HTERT RPE-1 (cell line): ENCODE measurements around the gene CFC1B.
"Not testable (repeated sequence)": the region's sequence is repeated elsewhere in the genome, so short reads cannot be mapped to it uniquely, and the experiment has no call there.

Experiments
- in situ Hi-C: fragments of 300-500 bp; cut with MboI; formaldehyde crosslinking; loops from 4 replicates; pipeline ENCODE4 v1.14.3; 2020; ENCODE audit warnings: low sequenced_read_pairs

The CFC1B gene

DNA sequence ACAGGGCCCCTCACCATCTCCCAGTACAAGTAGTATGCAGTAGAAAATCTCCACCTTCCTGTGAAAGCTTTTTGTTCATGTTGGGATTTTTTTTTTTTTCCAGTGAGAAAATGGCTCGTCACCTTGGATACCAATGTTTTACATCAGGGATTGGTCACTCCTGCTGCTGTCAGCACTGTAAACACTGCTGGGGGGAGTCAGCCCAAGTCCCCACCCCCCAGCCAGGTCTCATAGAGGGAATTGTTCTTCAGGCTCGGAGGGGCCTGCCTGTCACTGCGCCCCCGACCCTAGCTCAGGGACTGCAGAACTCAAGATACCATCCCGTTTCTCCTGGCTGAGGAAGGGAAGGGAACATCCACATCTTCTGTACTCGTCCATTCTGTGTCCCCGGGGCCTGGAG, at the start of gene CFC1B:
Gene CFC1B, plus strand, starts transcription at position 231 of the 400 bp plus-strand sequence. CDS start 263 bp downstream, outside the sequence.
- in situ Hi-C loops = not testable (repeated sequence)

DNA sequence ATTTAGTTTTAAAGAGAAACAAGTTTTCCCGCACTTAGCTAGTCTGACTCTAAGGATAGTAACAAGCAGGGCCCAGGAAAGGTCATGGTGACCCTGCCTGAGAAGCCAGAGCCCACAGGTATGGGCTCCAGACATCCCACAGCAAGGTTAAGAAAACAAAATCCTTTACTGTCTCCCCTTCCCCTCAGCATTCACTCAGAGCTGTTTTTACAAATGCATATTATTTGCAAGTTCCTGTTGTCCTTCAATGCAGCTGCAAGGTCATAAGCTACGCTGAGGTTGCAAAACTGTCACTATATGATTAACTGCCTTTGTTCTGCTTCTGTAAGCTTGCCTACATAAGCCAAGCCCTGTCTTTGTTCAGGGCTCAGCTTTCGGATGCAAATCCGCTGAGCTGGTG, 29.9 kb upstream of the CFC1B start:
- in situ Hi-C loops = not testable (repeated sequence)

DNA sequence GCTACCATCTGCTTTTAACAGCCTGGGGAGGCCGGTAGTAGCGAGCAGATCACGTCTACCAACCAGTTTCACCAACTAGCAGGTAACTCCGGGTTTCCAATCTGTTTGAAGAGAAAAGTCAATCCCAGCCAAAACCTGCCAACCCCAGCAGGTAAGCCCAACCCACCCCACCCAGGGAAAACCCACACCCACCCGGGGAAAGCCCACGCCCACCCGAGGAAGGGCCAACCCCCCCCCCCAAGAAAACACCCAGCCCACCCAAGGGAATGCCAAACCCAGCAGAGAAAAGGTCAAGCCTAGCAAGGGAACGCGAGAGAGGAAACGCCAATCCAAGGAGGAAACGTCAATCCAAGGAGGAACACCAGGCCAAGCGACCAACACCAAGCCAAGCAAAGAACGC, 11.8 kb upstream of the CFC1B start, which contains the start of gene POTEI:
Gene POTEI, minus strand, starts transcription at position 101 of the 400 bp plus-strand sequence. Its CDS starts 93 bp downstream, at position 8.
- in situ Hi-C loops = not testable (repeated sequence)

DNA sequence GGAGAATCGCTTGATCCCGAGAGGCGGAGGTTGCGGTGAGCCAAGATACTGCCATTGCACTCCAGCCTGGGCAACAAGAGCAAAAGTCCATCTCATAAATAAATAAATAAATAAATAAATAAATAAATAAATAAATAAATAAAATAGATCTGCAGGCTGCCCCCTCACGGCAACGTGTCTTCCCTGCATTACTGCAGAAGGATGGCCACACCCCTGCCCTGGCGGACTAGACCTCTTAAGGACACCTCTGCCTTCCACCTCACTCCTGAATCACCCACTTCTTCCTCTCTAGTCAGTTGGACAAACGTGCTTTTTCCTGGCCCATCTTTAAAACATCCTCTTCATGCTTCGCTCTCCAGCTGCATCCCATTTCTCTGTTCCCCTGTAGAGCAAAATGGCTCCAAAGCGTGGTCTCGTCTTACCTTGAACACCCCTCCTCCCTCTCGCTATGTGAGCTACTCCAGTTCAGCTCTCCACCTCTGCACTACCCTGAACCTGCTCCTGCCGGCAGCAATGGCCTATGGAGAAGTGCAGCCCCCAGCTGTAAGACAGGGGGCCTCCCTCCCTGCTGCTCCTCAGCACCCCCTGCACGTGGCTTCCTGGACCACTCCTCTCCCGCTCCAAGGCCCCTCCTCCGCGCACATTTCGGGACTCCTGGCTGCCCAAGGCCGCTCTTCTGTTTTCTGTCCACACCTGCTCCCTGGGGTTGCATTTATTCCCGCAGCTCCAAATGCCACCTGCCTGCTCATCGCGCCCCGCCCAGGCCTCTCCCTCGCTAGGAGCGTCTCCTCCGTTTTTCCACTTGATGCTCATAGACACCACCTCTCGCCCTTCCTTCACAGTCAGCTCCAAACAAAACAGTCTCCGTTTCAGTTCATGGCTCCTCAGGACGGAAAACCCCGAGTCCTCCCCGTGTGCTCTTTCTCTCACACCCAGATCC, 9.9 kb upstream of the CFC1B start:
- in situ Hi-C loops = not testable (repeated sequence)

DNA sequence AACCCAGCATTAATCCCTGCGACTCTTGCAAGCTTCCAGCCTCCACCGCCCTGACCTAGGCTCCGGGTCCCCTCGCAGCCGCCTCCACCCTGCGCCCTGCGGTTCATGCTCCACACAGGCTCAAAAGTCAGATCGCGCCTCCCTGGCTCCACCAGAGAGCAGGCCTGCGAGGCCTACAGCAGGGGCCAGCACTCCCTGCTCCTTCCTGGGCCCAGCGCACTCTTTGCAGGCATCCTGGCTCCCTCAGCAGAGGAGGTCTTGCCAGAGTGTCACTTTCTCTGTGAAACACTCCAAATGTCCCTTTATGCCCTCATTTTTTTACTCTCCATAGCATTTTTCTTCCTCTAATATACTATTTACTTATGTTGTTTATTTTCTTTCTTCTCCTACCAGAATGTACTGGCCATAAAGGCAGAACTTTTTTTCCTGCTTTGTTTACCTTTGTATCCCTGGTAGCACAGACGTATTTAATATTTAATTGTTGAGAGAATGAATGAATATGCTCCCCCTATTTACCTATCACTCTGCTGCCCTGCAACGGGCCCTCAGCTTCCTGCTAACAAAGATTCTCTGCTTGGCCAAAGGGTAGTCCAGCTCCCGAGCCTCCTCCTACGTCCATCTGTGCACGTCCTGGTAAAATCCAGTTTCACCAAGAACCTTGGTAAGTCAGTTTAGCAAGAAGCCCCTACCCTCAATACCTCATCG, 9.1 kb upstream of the CFC1B start:
- in situ Hi-C loops = not testable (repeated sequence)

DNA sequence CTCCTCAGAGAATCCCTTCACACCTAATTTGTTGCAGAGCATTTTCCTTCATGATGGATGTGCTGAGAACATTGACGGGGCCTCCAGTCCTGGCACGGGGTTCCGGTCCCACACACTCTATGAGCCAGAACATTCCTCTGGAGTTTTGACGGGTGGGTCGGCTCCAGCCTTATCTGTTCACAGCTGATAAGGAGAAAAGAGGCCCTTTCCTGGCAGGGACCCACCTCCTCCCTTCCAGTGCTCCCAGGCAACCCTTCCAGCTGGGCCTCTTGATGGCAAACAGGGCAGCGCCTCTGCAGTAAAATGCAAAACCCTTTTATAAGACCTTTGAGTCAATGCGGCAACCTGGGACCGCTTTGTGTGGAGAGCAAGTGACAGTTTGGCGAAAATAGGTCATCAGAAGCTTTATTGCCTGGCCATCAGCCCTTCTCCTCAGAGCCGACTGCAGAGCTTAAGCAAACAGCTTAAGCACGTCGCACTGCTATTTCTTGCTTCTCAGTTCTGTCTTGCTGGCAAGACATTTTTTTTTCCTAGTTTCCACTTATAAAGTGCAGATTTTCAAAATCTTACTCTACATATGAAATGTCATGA, 2.4 kb upstream of the CFC1B start:
- in situ Hi-C loops = not testable (repeated sequence)

DNA sequence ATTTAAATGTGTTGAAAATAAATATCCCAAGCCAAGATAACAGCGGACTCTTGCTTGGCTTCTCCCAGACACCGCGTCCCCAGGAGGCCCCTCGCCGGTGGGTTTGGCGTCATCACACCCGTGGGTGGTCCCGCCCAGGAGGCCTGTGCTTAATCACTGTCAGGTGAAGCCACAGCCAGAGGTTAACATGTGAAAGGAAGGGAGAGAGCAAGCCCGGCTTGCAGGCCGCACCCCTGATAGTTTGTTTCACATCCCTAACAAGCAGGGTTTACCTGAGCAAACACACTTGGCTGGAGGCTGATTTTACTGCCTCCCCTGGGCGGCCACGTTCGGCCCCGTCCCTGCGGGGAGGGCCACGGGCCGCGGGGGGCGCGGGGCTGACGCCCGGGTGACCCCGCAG, 1.4 kb downstream of the CFC1B start:
- in situ Hi-C loops = not testable (repeated sequence)

DNA sequence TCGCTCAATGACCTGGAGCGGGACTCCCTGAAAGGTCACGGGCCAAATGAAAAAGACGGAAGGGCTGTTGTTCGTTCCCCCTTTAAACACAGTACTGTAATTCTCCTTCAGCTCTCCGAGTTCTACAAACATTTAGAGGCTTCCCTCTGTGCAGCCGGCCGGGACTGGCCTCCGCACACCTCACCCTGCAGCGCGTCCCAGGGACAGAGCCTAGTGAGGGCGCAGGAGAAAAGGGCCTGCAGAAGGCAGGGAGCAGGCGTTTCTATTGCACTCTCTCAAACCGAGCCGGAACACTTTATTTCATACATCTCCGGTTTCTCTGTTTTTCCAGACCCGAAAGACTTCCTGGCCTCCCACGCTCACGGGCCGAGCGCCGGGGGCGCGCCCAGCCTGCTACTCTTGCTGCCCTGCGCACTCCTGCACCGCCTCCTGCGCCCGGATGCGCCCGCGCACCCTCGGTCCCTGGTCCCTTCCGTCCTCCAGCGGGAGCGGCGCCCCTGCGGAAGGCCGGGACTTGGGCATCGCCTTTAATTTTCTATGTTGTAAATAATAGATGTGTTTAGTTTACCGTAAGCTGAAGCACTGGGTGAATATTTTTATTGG, 6.4 kb downstream of the CFC1B start:
- in situ Hi-C loops = not testable (repeated sequence)

DNA sequence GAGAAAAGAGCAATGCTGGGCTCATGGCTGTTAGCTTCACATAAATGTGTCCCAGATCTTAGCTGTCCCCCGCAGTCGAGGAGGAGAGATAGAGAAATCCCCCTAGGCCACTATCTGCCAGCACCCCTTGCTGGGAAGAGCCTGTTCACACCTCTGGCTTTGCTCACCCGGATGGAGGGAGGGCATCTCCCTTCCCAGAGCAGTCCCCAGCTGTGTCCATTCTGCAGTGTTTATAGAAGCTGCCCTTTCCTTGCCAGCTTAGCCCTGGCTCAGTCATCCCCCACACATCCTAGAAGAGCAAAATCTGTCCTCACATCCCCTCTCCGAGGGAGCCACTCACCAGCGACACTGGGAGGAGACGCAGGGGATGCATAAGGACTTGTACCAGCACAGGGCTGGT, 8.5 kb downstream of the CFC1B start:
- in situ Hi-C loops = not testable (repeated sequence)

DNA sequence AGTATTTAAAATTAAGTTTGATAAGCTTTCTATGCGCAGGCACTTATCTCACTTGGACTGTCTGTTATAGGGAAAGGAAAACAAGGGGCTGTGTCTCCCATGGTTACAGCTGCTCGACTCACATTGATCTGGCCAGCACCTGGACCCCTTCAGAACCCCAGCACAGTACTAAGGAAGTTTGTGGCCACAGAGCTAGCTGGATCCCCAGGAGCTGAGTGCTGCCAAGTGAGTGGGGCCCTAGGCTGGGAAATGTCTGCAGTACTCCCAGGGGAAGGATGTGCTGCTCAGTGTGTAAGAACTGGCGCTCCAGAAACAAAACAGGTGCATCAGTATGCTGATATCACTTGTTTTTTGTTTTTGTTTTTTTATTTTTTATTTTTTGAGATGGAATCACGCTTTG, 9.2 kb downstream of the CFC1B start:
- in situ Hi-C loops = not testable (repeated sequence)

DNA sequence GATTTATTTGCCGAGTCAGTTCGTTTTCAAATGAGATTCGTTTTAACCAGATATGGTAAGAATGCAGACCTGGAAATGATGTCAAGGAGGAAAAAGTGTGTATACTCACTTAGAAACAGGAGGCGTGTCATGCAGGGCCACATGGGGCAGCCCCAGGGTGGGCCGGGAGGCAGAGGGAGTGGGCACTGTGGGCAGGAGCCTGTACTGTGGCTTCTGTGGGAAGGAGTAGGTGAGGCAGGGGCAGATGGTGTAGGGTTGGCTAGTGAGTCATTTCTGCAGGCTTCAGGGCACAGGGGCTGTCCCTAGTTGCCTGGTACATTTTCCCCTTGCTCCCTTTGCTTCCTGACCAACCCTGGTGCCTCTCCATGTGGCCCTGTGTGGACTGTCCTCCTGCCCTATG, 10.2 kb downstream of the CFC1B start:
- in situ Hi-C loops = not testable (repeated sequence)

DNA sequence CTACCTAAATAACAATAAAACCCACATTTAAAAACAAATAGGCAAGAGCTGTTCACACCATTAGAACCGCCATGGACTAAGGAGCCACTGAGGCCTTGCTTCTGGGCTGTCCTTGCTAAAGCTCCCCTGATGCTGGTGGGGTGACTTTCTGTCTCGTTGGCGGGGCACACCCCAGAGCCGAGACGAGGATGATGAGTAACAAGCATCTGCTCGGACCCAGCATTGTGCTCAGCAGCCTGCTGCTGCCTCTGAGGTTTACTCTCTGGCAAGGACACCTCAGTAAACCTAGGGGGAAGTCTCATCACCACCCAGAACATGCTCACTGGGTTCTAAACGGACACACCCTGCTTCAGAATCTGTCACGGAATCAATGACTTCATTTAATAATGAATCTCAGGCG, 10.7 kb downstream of the CFC1B start:
- in situ Hi-C loops = not testable (repeated sequence)

DNA sequence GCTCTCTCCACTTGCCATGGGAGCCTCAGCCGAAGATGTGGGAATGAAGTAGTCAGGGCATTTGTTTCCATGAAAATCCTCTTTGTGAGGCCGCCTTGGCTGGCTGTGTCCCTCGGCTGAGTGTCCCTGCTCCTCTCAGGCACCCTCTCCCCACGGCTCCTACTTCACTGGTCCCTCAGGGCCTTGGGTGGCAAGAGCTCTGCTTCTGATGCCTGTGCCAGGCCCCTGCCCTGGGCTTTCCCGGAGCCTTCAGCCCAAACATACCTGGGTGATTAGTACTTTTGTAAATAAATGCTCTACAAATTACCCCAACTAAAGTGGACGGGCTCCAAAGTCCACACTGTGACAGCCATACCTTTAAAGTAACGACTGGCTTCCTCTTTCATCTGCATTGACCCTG, 15.6 kb downstream of the CFC1B start:
- in situ Hi-C loops = not testable (repeated sequence)

DNA sequence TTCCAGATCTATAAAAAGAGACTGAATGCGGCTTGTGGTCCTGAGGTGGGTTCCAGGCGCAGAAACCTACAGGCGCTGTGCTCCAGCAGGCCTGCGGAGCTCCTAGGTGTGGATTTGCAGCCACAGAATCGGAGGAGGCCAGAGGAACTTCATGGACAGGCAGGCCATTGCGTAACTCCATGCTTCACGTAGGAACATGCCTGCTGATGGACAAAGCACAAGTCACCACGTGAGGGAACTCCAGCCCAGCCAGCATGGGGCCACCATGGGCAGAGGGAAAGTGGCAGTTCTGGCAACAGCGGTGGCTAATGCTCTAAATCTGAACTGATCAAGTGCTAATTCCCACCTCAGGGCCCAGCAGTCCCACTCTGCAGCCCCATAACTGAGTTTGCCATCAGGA, 17.2 kb downstream of the CFC1B start:
- in situ Hi-C loops = not testable (repeated sequence)

DNA sequence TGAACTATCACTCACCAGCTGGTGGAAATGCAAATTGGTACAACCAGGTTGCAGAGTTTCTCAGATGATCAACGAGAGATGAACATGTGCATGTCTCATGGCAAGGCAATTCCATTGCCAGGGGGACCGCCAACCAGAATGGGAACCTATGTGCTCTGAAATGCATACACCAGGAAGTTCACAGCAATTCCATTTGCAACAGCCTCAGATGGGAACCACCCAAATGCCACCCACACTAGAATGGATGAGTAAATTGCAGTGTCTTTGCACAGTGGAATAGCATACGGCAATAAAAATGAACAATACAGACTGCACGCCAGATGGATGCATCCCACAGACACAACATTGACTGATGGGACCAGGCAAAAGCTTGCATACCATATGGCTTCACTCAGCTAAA, 21.8 kb downstream of the CFC1B start:
- in situ Hi-C loops = not testable (repeated sequence)

DNA sequence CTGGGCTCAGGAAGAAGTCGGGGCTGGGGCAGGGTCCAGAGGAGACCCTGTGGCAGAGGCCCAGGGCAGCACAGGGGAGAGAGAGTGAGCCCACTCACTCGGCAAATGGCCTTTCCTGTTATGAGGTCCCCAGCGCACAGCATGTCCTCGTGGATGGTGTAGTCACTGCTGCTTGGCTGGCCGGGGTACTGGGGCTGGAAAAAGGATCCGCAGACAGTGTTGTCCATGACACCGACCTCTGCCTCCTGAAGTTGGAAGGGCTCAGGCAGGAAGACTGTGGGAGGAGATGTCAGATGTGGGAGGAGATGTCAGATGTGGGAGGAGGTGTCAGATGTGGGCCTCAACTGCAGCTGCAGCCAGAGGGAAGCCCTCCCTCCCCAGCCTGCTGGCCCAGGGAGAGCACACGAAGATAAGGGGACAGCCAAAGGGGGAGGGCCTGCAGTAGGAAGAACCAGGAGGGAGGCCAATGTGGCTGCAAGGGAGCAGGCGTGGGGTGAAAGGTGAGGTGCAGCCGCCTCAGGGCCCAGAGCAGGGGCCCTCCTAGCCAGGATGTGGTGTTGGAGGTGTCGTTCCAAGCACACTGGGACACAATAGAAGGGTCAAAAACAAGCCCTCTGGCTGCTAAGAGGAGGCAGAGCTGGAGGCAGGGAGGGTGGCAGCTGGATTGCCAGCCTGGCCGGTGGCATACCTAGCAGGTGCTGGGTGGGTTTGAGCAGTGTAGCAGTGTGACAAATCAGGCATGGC, 22.9 kb downstream of the CFC1B start:
- in situ Hi-C loops = not testable (repeated sequence)

DNA sequence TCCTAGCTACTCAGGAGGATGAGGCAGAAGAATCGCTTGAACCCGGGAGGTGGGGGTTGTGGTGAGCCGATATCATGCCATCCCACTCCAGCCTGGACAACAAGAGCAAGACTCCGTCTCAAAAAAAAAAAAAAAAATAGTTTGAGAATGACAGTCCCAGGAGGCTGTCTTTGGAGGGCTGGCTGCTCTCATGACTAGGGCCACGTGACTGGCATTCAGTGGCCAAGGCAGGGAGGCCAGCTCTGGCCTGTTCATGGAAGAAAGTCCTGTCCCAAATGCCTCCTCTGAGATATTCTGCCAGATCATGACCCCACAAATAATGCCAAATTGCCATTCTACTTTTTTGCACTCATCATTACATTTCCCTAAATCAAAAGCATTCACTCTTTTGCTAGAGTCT, 24.0 kb downstream of the CFC1B start:
- in situ Hi-C loops = not testable (repeated sequence)

DNA sequence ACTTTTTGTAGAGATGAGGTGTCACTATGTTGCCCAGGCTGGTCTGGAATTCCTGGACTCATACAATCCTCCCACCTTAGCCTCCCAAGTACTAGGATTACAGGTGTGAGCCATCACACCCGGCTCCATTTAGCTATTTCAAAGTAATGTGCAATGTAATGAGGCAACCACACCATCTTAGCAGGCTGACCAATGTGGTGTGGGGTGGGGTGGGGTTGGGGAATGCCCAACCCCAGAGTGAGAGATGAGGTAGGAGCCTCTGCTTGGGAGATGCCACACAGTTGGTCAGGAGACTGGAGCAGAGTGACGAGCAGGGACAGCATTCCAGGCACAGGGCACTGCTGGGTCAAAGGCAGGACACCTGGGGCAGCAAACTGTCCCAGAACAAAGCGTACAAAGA, 27.4 kb downstream of the CFC1B start:
- in situ Hi-C loops = not testable (repeated sequence)

DNA sequence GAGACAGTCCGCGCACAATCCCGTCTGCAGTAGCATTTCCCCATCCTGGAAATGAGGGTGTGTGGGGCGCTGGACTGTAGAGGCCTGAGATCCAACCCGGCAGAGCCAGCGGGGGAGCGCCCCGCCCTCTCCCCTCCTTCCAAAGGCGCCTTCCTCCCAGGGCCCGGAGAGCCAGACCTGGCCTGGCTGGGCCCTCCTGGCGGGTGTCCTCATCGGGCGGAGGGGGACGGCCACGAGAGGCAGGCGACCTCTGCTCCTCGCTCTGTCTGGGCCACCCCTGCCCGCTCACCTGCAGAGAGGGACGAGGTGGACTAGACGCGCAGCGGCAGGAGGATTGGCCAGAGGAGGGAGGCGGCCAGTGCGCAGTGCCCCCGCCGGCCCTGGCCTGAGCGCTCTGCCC, 28.5 kb downstream of the CFC1B start:
- in situ Hi-C loops = not testable (repeated sequence)

DNA sequence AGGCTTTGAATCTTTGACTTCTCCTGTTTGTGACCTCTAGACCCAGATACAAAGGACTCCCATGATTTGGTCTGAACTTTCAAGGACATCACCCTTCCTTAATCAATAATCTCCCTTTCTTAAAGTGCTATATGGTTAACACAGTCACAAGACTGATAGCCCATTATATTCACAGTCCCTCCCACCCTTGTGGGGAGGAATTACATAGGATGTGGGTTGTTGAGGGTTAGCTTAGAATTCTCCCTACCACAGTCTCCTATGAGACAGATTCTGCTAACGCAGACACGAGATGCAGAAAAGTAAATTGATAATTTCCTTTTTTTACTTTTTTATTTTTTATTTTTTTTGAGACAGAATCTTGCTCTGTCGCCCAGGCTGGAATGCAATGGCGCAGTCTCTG, 33.2 kb downstream of the CFC1B start:
- in situ Hi-C loops = not testable (repeated sequence)
